B cell (primary cell): ENCODE results near the gene ZNF282.

Experiments
- CTCF ChIP-seq: fragments of 200-600 bp; IDR thresholded peaks from one replicate; pipeline ENCODE4 v1.8.0; 2022; ENCODE audit warnings: antibody characterized with exemption, mild to moderate bottlenecking
- EZH2 ChIP-seq: IDR thresholded peaks from 2 replicates; pipeline ENCODE4 v1.6.1; 2012; ENCODE audit warnings: borderline replicate concordance, low read depth, mild to moderate bottlenecking, moderate library complexity, low read length; ENCODE audit not compliant: insufficient read depth, poor library complexity, severe bottlenecking

DNA sequence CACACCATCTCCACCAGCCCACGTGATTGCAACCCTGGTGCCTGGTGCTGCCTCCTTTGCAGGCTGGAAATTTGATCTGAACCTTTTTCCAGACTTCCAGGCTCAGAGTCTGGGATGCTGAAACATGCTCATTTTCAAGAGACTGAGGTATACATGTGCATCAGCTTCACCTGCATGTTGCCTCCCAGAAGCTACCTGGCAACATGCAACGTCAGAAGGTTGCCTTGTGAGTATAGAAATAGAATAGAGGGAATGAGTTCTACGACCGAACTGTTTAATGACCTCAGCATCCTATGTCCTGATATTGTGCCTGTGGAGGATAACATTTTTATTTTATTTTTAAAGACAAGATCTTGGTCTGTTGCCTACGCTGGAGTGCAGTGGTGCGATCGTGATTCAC, 42.2 kb downstream of the ZNF282 start:
- TF ChIP-seq EZH2 = no peak
- no peak for TF ChIP-seq CTCF
